Lower leg skin (tissue), 3 donors: ENCODE data around the gene DET1.

Experiments
- CTCF ChIP-seq, 3 donors: fragments of 450-650 bp; IDR thresholded peaks; one replicate each; pipeline ENCODE4 v1.5.1; 2016; ENCODE audit warnings: antibody characterized with exemption in 3 of 3, mild to moderate bottlenecking in 3 of 3, moderate library complexity in 2 of 3
- POLR2A ChIP-seq, 2 donors: fragments of 450-650 bp; IDR thresholded peaks; one replicate each; pipeline ENCODE4 v1.6.1; 2016 to 2017; ENCODE audit warnings: antibody characterized with exemption in 2 of 2, mild to moderate bottlenecking in 1 of 2, moderate library complexity in 1 of 2

- no peak for TF ChIP-seq CTCF (IDR thresholded peaks at IDR 0.05)
- TF ChIP-seq POLR2A (IDR thresholded peaks at IDR 0.05), result no peak
Measured at GRCh38 chr15:88546248-88547129, at the start of gene DET1.
